Breast epithelium (tissue), 3 donors: ENCODE results near the gene NDUFS6.

Source experiments
- CTCF ChIP-seq, 3 donors: fragments of 450-650 bp; IDR thresholded peaks; one replicate each; pipeline ENCODE4 v1.5.1; 2016 to 2017; ENCODE audit warnings: antibody characterized with exemption in 3 of 3, mild to moderate bottlenecking in 3 of 3, moderate library complexity in 3 of 3
- POLR2A ChIP-seq: fragments of 450-650 bp; IDR thresholded peaks from one replicate; pipeline ENCODE4 v1.6.1; 2016; ENCODE audit warnings: antibody characterized with exemption, mild to moderate bottlenecking, moderate library complexity
- POLR2AphosphoS5 ChIP-seq, 3 donors: sonication (generic); formaldehyde crosslinking; IDR thresholded peaks; one replicate each; pipeline ENCODE4 v1.6.1; 2017; ENCODE audit warnings: antibody characterized with exemption in 3 of 3

GRCh38 chr5:1842004-1842819 lies 41.0 kb downstream of the NDUFS6 start:
- no peak for TF ChIP-seq CTCF (IDR thresholded peaks at IDR 0.05)
- TF ChIP-seq POLR2A = no peak
- no peak for TF ChIP-seq POLR2AphosphoS5 (IDR thresholded peaks at IDR 0.05)
